Tibial artery (tissue), 4 donors: ENCODE results near the gene SUCLG2.

Experiments used
- DNase-seq, 2 donors: peaks; one replicate each; pipeline ENCODE4 v3.0.0-alpha.2; 2019
- H3K27ac ChIP-seq, 2 donors: fragments of 200-600 bp; sonication (generic) in 1 of 2; 1 replicate in 1 of 2; 2 replicates in 1 of 2; pipeline ENCODE4 v1.5.1; 2018 to 2019; ENCODE audit warnings: mild to moderate bottlenecking in 1 of 2
- H3K27me3 ChIP-seq, 2 donors: fragments of 200-600 bp; sonication (generic) in 1 of 2; one replicate each; pipeline versions ENCODE4 v1.5.1 to v1.6.0; 2016 to 2019
- H3K36me3 ChIP-seq, 3 donors: fragments of 200-600 bp; sonication (generic) in 2 of 3; one replicate each; pipeline ENCODE4 v1.5.1; 2016 to 2019; ENCODE audit warnings: mild to moderate bottlenecking in 2 of 3
- H3K4me1 ChIP-seq, 4 donors: fragments of 200-600 bp; sonication (generic) in 2 of 4; 1 replicate in 3 of 4; 2 replicates in 1 of 4; pipeline ENCODE4 v1.5.1; 2016 to 2019
- H3K4me3 ChIP-seq, 2 donors: fragments of 200-600 bp; sonication (generic) in 1 of 2; 1 replicate in 1 of 2; 2 replicates in 1 of 2; pipeline ENCODE4 v1.5.1; 2018 to 2019; ENCODE audit warnings: mild to moderate bottlenecking in 2 of 2
- H3K9me3 ChIP-seq, 3 donors: fragments of 200-600 bp; sonication (generic) in 1 of 3; one replicate each; pipeline ENCODE4 v1.5.1; 2016 to 2019
- CTCF ChIP-seq, 2 experiments: fragments of 200-600 bp in 1 of 2; fragments of 450-650 bp in 1 of 2; IDR thresholded peaks; one replicate each; pipeline ENCODE4 v1.5.1; 2017 to 2019; ENCODE audit warnings: antibody characterized with exemption in 2 of 2, mild to moderate bottlenecking in 1 of 2, moderate library complexity in 1 of 2
- intact Hi-C: fragments of 100-400 bp; cut with DNase I; formaldehyde crosslinking; loops from one replicate; pipeline ENCODE4 v1.15.0; 2023; ENCODE audit warnings: low total_unique reads

Gene SUCLG2

GRCh38 chr3:67644827-67645226 lies 9.6 kb downstream of the SUCLG2 start:
- no peak for TF ChIP-seq CTCF (IDR thresholded peaks at IDR 0.05)
- H3K4me3 ChIP-seq, result no peak overlapping the region
- no peaks in the 10 kb centered on the region for H3K9me3 ChIP-seq
- H3K27me3 ChIP-seq, result no peaks in the 10 kb centered on the region
- no peak overlapping the region for H3K27ac ChIP-seq
- H3K4me1 ChIP-seq, result peaks cover 0 to 9% (median 4%) of the 10 kb centered on the region in 4 donors
- H3K36me3 ChIP-seq, result no peaks in the 10 kb centered on the region
- no peak for DNase-seq
- intact Hi-C loops, result no loop called here

GRCh38 chr3:67642734-67643133 lies 11.7 kb downstream of the SUCLG2 start:
- Histone ChIP-seq H3K9me3 (no peaks in the 10 kb centered on the region), H3K4me3 (no peak overlapping the region), H3K4me1 (peaks cover 0 to 10% (median 4%) of the 10 kb centered on the region in 4 donors), H3K27me3 (no peaks in the 10 kb centered on the region), H3K36me3 (no peaks in the 10 kb centered on the region), H3K27ac (no peak overlapping the region)
- DNase-seq, result no peak
- no peak for TF ChIP-seq CTCF (IDR thresholded peaks at IDR 0.05)
- intact Hi-C loops, result no loop called here

GRCh38 chr3:67642190-67642589 lies 12.2 kb downstream of the SUCLG2 start:
- H3K27me3 ChIP-seq, result no peaks in the 10 kb centered on the region
- no peak for TF ChIP-seq CTCF (IDR thresholded peaks at IDR 0.05)
- DNase-seq, result no peak
- H3K36me3 ChIP-seq, result no peaks in the 10 kb centered on the region
- H3K4me3 ChIP-seq, result no peak overlapping the region
- intact Hi-C loops, result no loop called here
- H3K27ac ChIP-seq, result no peak overlapping the region
- H3K9me3 ChIP-seq, result no peaks in the 10 kb centered on the region
- H3K4me1 ChIP-seq, result peaks cover 0 to 8% (median 3%) of the 10 kb centered on the region in 4 donors

GRCh38 chr3:67641451-67641850 lies 13.0 kb downstream of the SUCLG2 start:
- Histone ChIP-seq H3K36me3 (no peaks in the 10 kb centered on the region), H3K9me3 (no peaks in the 10 kb centered on the region), H3K27ac (no peak overlapping the region), H3K4me1 (peaks cover 0 to 8% (median 3%) of the 10 kb centered on the region in 4 donors), H3K27me3 (no peaks in the 10 kb centered on the region), H3K4me3 (no peak overlapping the region)
- no peak for DNase-seq
- intact Hi-C loops, result no loop called here
- TF ChIP-seq CTCF (IDR thresholded peaks at IDR 0.05), result no peak

- no peak for TF ChIP-seq CTCF (IDR thresholded peaks at IDR 0.05)
- intact Hi-C loops, result no loop called here
- DNase-seq, result no peak
These were observed 14.3 kb downstream of the SUCLG2 start for GRCh38 chr3:67640023-67640660.

More at GRCh38 chr3:67640023-67640660, 14.3 kb downstream of the SUCLG2 start:
- Histone ChIP-seq H3K4me3 (no peak overlapping the region), H3K27me3 (no peaks in the 10 kb centered on the region), H3K4me1 (peaks cover 0 to 14% (median 5%) of the 10 kb centered on the region in 4 donors), H3K36me3 (no peaks in the 10 kb centered on the region), H3K9me3 (no peaks in the 10 kb centered on the region), H3K27ac (no peak overlapping the region)
